ENCODE results near the gene SRGAP2C.
"Not testable (repeated sequence)": the region's sequence is repeated elsewhere in the genome, so short reads cannot be mapped to it uniquely, and the experiment has no call there.

The SRGAP2C gene

DNA sequence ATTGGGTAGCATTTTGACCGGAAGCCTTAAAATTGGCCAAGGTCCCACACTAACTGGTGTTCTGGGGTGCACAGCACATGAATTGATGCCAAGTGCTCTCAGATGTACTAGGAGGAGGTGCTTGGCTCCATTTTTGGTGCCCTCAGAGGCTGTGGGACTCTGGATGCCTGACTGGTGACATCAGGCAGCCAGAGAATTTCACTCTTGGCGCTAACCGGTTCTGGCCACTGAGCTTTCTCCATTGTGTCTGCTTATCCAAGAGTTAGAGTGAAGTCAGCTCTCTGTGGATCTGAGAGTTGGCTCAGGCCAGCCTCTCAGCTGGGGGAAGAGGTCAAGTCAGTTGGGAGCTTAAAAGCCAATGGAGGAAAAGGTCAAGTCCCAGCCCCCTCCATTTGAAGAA, 200.4 kb downstream of the SRGAP2C start:
- not testable (repeated sequence) for DNase-seq (ENCODE audit: low spot score)

DNA sequence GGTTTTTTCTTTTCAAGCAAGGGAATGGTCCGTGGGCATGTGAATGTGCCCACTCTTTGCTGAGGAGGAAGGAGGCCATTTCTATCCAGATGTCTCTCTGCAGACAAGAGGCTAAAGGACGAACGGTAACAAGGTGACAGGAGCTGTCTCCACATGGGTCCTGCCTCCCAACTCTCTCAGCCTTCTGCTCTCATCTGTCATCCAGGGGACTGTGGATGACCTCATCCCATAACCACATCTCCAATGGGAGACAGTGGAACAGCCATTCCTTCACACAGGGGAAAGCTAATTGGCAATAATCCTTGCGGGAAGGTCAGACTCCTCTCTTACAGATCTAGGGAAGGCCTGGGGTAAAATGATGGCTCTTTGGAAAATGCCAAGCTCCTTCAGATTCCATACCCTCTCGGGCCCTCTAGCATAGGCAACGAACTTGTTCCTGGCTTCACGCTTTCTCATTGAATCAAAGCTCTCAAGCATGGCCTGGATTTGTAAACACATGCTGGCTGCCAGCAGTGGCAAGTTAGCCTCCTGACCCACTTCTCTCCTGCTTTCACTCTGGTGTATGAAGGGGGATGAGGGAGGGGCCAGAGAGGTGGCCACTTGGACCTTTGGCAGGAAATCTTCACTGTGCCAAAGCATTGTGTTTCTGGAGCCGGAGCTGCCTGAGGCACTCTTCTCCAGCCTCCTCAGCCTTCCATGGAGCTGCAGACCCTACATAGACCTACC, 201.0 kb downstream of the SRGAP2C start:
- not testable (repeated sequence) for DNase-seq (ENCODE audit: low spot score)

DNA sequence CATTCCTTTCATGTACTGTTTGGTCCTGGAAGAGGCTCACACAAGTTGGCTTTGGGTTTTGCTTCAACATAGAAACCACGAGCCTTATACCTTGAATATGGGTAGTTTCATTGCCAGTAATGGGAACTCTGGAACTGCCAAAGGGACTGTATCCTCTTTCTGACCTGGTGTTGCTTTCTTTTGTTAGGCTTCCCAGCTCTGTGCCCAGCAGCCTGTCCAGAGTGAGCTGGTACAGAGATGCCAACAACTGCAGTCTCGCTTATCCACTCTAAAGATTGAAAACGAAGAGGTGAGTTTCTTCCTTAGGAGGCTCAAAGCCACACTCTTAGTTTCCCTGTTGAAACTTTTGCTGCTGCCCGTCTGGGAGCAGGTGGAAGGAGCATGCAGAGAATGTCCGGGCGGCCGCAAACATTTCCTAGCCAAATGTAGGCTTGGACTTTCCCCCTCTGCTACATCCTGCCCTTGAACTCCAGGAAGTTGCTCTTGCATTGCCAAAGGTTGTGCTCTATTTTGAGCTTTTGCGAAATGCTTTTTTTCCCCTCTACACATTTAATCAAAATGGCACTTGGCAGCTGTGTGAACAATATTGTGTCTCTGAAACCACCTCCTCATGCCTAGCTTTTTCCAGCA, 201.7 kb downstream of the SRGAP2C start:
- DNase-seq (ENCODE audit: low spot score): not testable (repeated sequence)

DNA sequence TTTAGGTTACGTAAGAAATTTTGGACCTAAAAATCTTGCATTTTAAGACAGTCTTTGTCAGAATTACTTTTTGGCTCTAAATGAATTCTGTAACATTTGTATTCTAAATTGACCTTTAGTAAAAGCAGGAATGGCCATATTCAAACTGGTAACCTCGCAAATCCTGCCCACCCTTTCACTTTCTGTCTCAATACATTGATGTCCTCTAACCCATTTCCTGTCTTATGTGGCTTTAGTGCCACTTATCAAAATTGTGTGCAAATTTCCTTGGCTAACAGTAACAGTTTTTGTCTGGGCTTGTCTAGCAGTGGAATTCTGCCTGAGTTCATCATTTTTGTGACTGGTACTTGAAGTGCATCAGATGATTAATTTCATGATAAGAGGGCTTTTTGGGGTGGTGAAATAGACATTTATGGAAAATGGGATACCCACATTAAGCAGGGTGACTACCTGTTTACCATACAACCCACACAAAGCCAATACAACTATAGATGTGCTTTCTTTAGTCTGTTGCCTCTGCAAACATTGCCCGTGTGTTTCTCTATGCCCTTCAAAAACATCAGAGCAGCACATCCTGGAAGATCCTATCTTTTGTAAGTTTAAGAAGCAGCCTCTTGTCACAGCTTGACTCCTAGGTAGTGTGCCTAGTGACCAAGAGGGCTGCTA, 205.3 kb downstream of the SRGAP2C start:
- DNase-seq (ENCODE audit: low spot score): not testable (repeated sequence)

GRCh38 chr1:121392130-121392529, 207.4 kb downstream of the SRGAP2C start:
- DNase-seq (ENCODE audit: low spot score): not testable (repeated sequence)

GRCh38 chr1:121395718-121396201, 211.0 kb downstream of the SRGAP2C start:
- not testable (repeated sequence) for DNase-seq (ENCODE audit: low spot score)

DNA sequence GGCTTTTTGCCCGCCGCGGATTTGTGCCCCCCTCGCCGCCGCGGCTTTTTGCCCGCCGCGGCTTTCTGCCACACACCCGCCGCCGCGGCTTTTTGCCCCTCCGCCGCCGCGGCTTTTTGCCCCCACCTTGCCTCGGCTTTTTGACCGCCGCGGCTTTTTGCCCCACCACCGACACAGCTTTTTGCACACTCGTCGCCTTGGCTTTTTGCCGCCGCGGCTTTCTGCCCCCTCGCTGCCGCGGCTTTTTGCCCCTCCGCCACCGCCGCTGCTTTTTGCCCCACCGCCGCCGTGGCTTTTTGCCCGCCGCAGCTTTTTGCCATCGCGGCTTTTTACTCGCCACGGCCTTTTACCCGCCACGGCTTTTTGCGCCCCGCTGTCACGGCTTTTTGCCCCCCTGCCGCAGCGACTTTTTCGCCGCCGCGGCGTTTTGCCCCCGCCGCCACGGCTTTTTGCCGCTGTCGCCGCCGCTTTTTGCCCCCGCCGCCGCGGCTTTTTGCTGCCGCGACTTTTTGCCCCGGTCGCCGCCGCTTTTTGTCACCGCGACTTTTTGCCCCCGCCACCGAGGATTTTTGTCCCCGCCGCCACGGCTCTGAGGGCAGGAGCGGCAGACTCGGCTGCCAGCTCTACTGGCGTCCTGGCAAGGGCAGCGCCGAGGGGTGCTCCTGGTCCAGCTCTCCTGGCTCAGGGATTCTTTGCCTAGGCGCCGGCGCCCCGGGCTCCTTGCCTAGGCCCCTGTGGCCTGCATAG, 211.7 kb downstream of the SRGAP2C start:
- DNase-seq (ENCODE audit: low spot score): not testable (repeated sequence)

DNA sequence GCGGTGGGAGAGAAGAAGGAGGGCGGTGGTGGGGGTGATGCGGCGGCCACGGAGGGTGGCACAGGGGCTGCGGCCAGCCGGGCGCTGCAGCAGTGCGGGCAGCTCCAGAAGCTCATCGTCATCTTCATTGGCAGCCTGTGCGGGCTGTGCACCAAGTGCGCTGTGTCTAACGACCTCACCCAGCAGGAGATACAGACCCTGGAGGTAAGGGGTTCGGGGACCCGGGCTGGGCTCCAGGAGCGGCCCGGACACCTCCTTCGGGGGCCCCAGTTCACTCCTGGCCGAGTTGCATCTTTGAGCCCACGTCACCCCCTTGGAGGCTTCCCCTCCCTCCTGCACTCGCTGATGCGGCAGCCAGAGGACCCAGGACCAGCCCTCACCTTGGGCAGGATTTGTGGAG, 212.3 kb downstream of the SRGAP2C start:
- DNase-seq (ENCODE audit: low spot score): not testable (repeated sequence)

GRCh38 chr1:121399193-121399592, 214.4 kb downstream of the SRGAP2C start:
- not testable (repeated sequence) for DNase-seq (ENCODE audit: low spot score)

- DNase-seq (ENCODE audit: low spot score): not testable (repeated sequence)
Measured at GRCh38 chr1:121400108-121400507, 215.3 kb downstream of the SRGAP2C start.

DNA sequence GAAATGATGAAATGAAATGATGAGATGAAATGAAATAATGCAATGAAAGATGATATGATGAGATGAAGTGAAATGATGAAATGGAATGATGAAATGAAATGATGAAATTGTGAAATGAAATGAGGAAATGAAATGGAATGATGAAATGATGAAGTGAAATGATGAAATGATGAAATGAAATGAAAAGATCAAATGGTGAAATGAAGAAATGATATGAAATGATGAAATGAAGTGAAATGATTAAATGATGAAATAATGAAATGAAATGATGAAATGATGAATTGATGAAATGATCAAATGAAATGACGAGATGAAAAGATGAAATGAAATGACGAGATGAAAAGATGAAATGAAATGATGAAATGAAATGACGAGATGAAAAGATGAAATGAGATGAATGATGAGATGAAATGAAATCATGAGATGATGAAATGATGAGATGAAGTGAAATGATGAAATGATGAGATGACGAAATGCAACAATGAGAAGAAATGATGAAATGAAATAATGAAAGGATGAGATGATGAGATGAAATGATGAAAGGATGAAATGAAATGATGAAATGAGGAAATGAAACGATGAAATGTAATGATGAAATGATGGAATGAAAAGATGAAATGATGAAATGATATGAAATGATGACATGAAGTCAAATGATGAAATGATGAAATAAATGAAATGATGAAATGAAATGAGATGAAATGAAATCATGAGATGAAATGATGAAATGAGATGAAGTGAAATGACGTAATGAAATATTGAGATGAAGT, 216.0 kb downstream of the SRGAP2C start:
- not testable (repeated sequence) for DNase-seq (ENCODE audit: low spot score)

DNA sequence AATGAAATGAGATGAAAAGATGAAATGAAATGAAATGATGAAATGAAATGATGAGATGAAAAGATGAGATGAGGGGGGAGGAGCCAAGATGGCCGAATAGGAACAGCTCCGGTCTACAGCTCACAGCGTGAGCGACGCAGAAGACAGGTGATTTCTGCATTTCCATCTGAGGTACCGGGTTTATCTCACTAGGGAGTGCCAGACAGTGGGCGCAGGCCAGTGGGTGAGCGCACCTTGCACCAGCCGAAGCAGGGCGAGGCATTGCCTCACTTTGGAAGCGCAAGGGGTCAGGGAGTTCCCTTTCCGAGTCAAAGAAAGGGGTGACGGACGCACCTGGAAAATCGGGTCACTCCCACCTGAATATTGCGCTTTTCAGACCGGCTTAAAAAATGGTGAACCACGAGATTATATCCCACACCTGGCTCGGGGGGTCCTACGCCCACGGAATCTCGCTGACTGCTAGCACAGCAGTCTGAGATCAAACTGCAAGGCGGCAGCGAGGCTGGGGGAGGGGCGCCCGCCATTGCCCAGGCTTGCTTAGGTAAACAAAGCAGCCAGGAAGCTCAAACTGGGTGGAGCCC, 216.7 kb downstream of the SRGAP2C start:
- DNase-seq (ENCODE audit: low spot score): not testable (repeated sequence)

DNA sequence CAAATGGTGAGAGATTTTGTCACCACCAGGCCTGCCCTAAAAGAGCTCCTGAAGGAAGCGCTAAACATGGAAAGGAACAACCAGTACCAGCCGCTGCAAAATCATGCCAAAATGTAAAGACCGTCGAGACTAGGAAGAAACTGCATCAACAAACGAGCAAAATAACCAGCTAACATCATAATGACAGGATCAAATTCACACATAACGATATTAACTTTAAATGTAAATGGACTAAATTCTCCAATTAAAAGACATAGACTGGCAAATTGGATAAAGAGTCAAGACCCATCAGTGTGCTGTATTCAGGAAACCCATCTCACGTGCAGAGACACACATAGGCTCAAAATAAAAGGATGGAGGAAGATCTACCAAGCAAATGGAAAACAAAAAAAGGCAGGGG, 218.5 kb downstream of the SRGAP2C start:
- not testable (repeated sequence) for DNase-seq (ENCODE audit: low spot score)

GRCh38 chr1:121408354-121408753, 223.6 kb downstream of the SRGAP2C start:
- no peak for DNase-seq (ENCODE audit: low spot score)

DNA sequence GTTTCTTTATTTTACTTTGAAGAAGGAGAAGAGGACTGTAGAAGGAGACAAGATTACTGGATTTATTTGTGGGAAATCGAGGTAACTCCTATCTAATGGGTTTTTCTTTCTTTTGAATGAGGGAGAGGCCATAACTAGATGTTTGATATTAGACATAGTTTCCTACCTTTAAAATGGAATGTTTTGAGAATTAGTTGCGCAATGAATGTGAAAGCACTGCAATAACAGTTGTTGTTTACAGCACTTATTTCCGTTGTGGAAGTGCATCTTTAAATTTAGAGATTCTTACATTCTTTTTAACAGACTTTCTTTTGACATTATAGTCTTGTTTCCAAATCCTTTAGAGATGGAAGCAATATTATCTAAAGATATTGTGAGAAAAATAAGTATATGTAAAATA, 229.0 kb downstream of the SRGAP2C start:
- no peak for DNase-seq (ENCODE audit: low spot score)

- no peak for DNase-seq (ENCODE audit: low spot score)
Measured at GRCh38 chr1:121414905-121415304, 230.1 kb downstream of the SRGAP2C start.

DNA sequence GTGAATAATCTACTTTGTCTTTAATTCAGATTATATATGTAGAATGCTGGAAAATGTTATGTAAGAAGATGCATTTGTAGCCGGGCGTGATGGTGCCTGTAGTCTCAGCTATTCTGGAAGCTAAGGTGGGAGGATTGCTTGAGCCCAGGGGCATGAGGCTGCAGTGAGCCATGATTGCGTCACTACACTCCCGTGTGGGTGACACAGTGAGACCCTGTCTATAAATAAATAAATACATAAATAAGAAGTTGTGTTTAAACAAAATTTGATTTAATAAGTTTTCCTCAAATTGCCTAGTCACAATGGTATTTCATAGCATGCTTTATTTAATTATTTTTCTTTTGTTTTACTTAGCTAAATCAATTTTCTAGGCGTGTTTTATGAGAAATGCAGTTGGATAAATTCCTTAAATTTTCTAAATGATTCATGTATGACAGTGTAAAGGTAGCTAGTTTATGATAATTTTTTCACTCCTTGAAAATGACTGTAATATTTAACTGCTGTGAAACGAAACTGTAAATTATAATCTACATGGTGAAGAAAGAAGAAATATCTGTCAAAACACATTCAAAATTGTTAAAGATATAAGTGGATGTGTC, 232.6 kb downstream of the SRGAP2C start:
- no peak for DNase-seq (ENCODE audit: low spot score)

DNA sequence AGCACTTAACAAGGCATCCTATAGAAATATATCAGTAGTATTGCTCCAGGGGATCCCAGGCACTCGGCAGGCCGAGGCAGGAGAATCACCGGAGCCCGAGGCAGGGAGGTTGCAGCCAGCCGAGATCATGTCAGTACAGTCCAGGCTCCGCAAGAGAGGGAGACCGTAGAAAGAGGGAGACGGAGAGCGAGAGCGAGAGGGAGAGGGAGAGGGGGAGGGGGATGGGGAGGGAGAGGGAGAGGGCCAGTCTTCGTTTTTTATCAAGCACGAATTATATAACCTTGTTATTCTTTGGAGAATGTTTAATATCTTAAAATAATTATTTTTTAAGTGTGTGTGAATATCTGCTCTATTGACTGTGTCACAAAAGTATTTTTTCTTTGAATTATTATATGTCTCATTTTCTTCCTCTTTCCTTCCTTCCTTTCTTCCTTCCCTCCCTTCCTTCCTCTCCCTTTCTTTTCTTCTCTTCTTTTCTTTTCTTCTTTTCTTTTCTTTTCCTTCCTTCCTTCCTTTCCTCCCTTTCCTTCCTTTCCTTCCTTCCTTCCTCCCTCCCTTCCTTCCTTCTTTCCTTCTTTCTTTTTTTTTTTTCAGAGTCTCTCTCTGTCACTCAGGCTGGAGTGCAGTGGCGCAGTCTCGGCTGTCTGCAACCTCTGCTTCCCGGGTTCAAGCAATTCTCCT, 233.7 kb downstream of the SRGAP2C start:
- DNase-seq (ENCODE audit: low spot score): no peak

DNA sequence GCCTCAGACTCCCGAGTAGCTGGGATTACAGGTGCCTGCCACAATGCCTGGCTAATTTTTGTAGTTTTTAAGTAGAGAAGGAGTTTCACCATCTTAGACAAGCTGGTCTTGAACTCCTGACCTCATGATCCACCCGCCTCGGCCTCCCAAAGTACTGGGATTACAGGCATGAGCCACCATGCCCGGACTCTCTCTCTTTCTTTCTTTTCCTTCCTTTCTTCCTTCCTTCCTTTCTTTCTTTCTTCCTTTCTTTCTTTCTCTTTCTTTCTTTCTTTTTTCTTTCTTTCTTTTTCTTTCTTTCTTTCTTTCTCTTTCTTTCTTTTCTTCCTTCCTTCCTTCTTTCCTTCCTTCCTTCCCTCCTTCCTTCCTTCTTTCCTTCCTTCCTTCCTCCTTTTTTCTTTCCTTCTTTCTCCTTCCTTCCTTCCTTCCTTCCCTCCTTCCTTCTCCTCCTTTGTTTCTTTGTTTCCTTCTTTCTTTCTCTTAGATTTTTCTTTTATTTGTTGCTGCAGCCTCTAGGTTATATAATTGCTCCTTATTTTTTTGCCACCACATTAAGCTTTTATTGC, 234.4 kb downstream of the SRGAP2C start:
- DNase-seq (ENCODE audit: low spot score): not testable (repeated sequence)

DNA sequence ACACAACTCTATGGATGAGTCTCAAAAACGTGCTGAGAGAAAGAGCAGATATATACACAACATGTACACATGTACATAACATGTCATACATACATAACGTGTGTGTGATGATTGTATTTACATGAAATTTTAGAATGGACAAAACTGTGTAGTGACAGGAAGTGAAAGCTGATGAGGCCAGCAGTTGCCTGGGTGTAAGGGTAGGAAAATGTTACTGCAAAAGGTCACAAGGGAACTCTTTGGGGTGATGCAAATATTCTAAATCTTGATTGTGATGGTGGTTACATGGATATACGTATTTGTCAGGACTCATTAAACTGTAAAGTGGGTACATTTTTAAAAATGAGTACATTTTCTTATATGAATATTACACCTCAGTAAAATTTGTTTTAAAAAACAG, 236.7 kb downstream of the SRGAP2C start:
- DNase-seq (ENCODE audit: low spot score): not testable (repeated sequence)

All from AG08396 (cell line).